Ishikawa (cell line): ENCODE results near the gene NCBP3.

Source experiments
- EGR1 ChIP-seq: IDR thresholded peaks from 2 replicates; pipeline ENCODE4 v1.6.1; 2012
- TAF1 ChIP-seq: IDR thresholded peaks from 2 replicates; pipeline ENCODE4 v1.6.1; 2012; ENCODE audit warnings: low read depth, mild to moderate bottlenecking

GRCh38 chr17:3880983-3881382 is 34.9 kb upstream of the NCBP3 start:
- TF ChIP-seq EGR1 (no peak), TAF1 (no peak)
